ENCODE measurements around the gene SNX18.

Gene SNX18

GRCh38 chr5:54581831-54582548 lies 64.4 kb downstream of the SNX18 start:
- no peak for DNase-seq

- DNase-seq = no peak
Observed at GRCh38 chr5:54586336-54586735, 68.8 kb downstream of the SNX18 start.

DNA sequence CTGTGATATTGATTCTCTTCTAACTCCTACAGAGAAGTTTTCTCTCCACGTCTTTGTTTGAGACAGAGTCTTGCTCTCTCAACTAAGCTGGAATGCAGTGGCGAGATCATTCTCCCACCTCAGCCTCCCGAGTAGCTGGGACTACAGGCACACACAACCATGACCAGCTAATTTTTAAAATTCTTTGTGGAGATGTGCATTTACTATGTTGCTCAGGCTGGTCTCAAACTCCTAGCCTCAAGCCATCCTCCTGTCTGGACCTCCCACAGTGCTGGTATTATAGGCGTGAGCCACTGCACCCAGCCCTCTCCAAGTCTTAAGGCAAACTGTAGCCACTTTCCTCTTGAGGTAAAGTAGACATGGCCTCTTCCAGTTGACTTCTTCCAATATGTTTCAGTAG lies 72.2 kb downstream of the SNX18 start:
- no peak for DNase-seq

DNA sequence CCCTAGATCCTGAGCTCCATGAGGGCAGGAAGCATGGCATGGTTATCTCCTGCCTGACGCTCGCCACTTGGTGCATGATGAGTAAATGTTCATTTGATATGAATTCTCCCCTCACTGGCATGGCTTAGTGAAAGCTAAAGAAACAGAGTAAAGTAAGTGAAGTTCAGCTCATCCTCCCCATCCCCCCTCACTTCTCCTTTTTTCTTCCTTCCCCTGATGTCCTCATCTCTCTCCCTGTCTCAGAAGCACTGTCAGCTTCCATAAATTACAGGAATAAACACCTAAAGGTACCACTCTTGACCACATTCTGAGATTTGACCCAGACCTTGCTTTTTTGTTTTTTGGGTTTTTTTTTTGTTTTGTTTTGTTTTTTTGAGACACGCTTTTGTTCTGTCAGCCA lies 73.3 kb downstream of the SNX18 start:
- DNase-seq = no peak

DNA sequence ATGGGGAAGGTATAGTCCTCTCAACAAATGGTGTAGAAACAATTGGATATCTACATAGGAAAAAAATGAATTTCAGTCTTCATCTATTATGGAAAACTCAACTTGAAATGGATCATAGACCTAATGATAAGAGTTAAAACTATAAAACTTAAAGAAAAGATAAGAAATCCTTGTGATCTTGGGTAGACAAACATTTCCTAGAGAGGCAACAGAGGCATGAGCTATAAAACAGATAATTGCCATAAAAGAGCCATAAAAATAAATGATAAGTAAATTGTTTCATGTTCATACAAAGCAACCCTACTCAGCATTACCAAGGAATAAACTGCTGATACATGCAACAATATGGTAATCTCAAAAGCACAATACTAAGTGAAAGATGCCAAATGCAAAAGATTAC lies 76.2 kb downstream of the SNX18 start:
- no peak for DNase-seq

GRCh38 chr5:54594181-54594580 lies 76.6 kb downstream of the SNX18 start:
- no peak for DNase-seq

- DNase-seq = no peak
Observed at GRCh38 chr5:54595721-54596120, 78.2 kb downstream of the SNX18 start.
